ENCODE results near the gene NEURL1. TPM values are rescaled to one million over a fixed set of nuclear protein-coding genes. Genes with fewer than 3 reads are reported as not detected.

The NEURL1 gene
- total RNA-seq, 3 donors from 2014 or later (not counting 1 experiment from before 2014, with no cell fraction given), result 0.95 to 8.5 (median 1.5) TPM

GRCh38 chr10:103602028-103602851, 108.7 kb downstream of the NEURL1 start:
- no peaks in the 10 kb centered on the region for H3K36me3 ChIP-seq (ENCODE audit: control insufficient read depth, insufficient read depth, low read length)
- no peaks in the 10 kb centered on the region for H3K4me1 ChIP-seq (ENCODE audit: control insufficient read depth, insufficient read depth, low read length)
- intact Hi-C loops (cut with micrococcal nuclease), result no loop called here
- H3K9me3 Mint-ChIP-seq, result no peaks in the 10 kb centered on the region
- no peak overlapping the region for H3K4me3 ChIP-seq (ENCODE audit: low read length)
- no peak overlapping the region for H3K27ac ChIP-seq (ENCODE audit: low read length)
- H3K4me3 Mint-ChIP-seq, result no peak overlapping the region
- no peak overlapping the region for H3K27ac Mint-ChIP-seq
- no peaks in the 10 kb centered on the region for H3K4me1 Mint-ChIP-seq
- H3K9me3 ChIP-seq (ENCODE audit: control insufficient read depth, insufficient read depth, low read length), result no peaks in the 10 kb centered on the region
- DNase-seq (no peak), ATAC-seq (no peak)
- no peak for TF ChIP-seq CTCF (IDR thresholded peaks at IDR 0.05)
- WGBS (ENCODE audit: insufficient coverage), result 94% methylated on average over 47 of the region's 47 CpGs
- H3K36me3 Mint-ChIP-seq, result no peaks in the 10 kb centered on the region
- no peaks in the 10 kb centered on the region for H3K27me3 ChIP-seq (ENCODE audit: control insufficient read depth, insufficient read depth, low read length)
- no peaks in the 10 kb centered on the region for H3K27me3 Mint-ChIP-seq (ENCODE audit: low read depth in 2 of 2)

- WGBS (ENCODE audit: insufficient coverage), result 97% methylated on average over 16 of the region's 16 CpGs
- Mint-ChIP-seq H3K27ac (no peak overlapping the region), H3K4me1 (no peaks in the 10 kb centered on the region), H3K27me3 (ENCODE audit: low read depth in 2 of 2) (no peaks in the 10 kb centered on the region), H3K9me3 (no peaks in the 10 kb centered on the region), H3K4me3 (no peak overlapping the region), H3K36me3 (no peaks in the 10 kb centered on the region)
- DNase-seq, result no peak
- no peak overlapping the region for H3K4me3 ChIP-seq (ENCODE audit: low read length)
- ATAC-seq, result no peak
- no peak for TF ChIP-seq CTCF (IDR thresholded peaks at IDR 0.05)
- no peaks in the 10 kb centered on the region for H3K36me3 ChIP-seq (ENCODE audit: control insufficient read depth, insufficient read depth, low read length)
- H3K27ac ChIP-seq (ENCODE audit: low read length), result no peak overlapping the region
- no peaks in the 10 kb centered on the region for H3K9me3 ChIP-seq (ENCODE audit: control insufficient read depth, insufficient read depth, low read length)
- no peaks in the 10 kb centered on the region for H3K27me3 ChIP-seq (ENCODE audit: control insufficient read depth, insufficient read depth, low read length)
- intact Hi-C loops (cut with micrococcal nuclease), result no loop called here
- no peaks in the 10 kb centered on the region for H3K4me1 ChIP-seq (ENCODE audit: control insufficient read depth, insufficient read depth, low read length)
These were observed 109.3 kb downstream of the NEURL1 start for GRCh38 chr10:103602852-103603155.

GRCh38 chr10:103603382-103603781, 109.9 kb downstream of the NEURL1 start:
- H3K27ac Mint-ChIP-seq, result no peak overlapping the region
- intact Hi-C loops (cut with micrococcal nuclease), result no loop called here
- H3K4me1 Mint-ChIP-seq, result no peaks in the 10 kb centered on the region
- Histone ChIP-seq H3K27ac (ENCODE audit: low read length) (no peak overlapping the region), H3K27me3 (ENCODE audit: control insufficient read depth, insufficient read depth, low read length) (no peaks in the 10 kb centered on the region), H3K9me3 (ENCODE audit: control insufficient read depth, insufficient read depth, low read length) (no peaks in the 10 kb centered on the region), H3K36me3 (ENCODE audit: control insufficient read depth, insufficient read depth, low read length) (no peaks in the 10 kb centered on the region), H3K4me1 (ENCODE audit: control insufficient read depth, insufficient read depth, low read length) (no peaks in the 10 kb centered on the region), H3K4me3 (ENCODE audit: low read length) (no peak overlapping the region)
- H3K27me3 Mint-ChIP-seq (ENCODE audit: low read depth in 2 of 2), result no peaks in the 10 kb centered on the region
- H3K9me3 Mint-ChIP-seq, result no peaks in the 10 kb centered on the region
- no peak for ATAC-seq
- TF ChIP-seq CTCF (IDR thresholded peaks at IDR 0.05), result no peak
- DNase-seq, result no peak
- whole genome bisulfite sequencing (ENCODE audit: insufficient coverage), result 96% methylated on average over 23 of the region's 23 CpGs
- H3K36me3 Mint-ChIP-seq, result no peaks in the 10 kb centered on the region
- no peak overlapping the region for H3K4me3 Mint-ChIP-seq

Measured in natural killer cell (primary cell).